HepG2 (cell line): ENCODE data around the gene TDRD9. TPM values are rescaled to one million over a fixed set of nuclear protein-coding genes. Genes with fewer than 3 reads are reported as not detected.

Source experiments
- ATAC-seq: fragments of 200-7000 bp; cut with Tn5 transposase; 3 replicates; pipeline ENCODE4 v1.9.1; 2020; ENCODE audit warnings: mild to moderate bottlenecking, moderate library complexity
- BruUV-seq: library from RNA; stranded (reverse); fragments of 400-500 nt; replicated peaks from 2 replicates; lab custom pipeline; 2021; lab: Mats Ljungman, UMichigan
- CTCF ChIA-PET: fragments of 300-600 bp; formaldehyde crosslinking; extraction: SDS; loops from one replicate; lab custom pipeline; 2021; ENCODE audit warnings: low total read pairs, inconsistent platforms, low intra/inter-chr PET ratio; lab: Yijun Ruan, JAX
- POLR2A ChIA-PET: fragments of 350-600 bp; sonication (Branson Sonifier 250); formaldehyde crosslinking; loops from one replicate; lab custom pipeline; 2020; ENCODE audit warnings: antibody characterized with exemption, inconsistent platforms; lab: Yijun Ruan, JAX
- DNase-seq: peaks from one replicate; pipeline ENCODE4 v3.0.0-alpha.2; 2015; ENCODE audit warnings: low spot score
- FAIRE-seq: peaks from 3 replicates; lab custom pipeline; 2011; peaks lifted over from hg19 to GRCh38; lab: Jason Lieb, UNC
- H2AFZ ChIP-seq: one replicate; pipeline ENCODE4 v1.6.1; 2011; ENCODE audit warnings: low read length, inconsistent platforms
- H3K27ac ChIP-seq: fragments of 300-600 bp; 3 replicates; pipeline ENCODE4 v1.8.0; 2011; ENCODE audit warnings: mixed run types, mild to moderate bottlenecking, mixed read lengths, low read length, inconsistent platforms; ENCODE audit not compliant: insufficient read depth; ENCODE audit errors: extremely low read length
- H3K27me3 ChIP-seq, 2 experiments: fragments of 200-600 bp in 1 of 2; 2 replicates in 1 of 2; 3 replicates in 1 of 2; pipeline versions ENCODE4 v1.6.0 to v1.8.0; 2011; ENCODE audit warnings: low read length in 2 of 2, mild to moderate bottlenecking in 2 of 2, moderate library complexity in 2 of 2, inconsistent platforms in 1 of 2; ENCODE audit not compliant: insufficient read depth in 2 of 2, control insufficient read depth in 1 of 2
- H3K36me3 ChIP-seq, 2 experiments: fragments of 200-600 bp in 1 of 2; replicated peaks in 1 of 2; 2 replicates in 1 of 2; 3 replicates in 1 of 2; pipeline versions ENCODE4 v1.5.1 to v1.8.0; 2011; ENCODE audit warnings: low read length in 2 of 2, inconsistent platforms in 1 of 2; ENCODE audit not compliant: insufficient read depth in 2 of 2, control insufficient read depth in 1 of 2
- H3K4me1 ChIP-seq: 2 replicates; pipeline ENCODE4 v1.5.1; 2012; ENCODE audit warnings: low read length, inconsistent platforms; ENCODE audit not compliant: insufficient read depth
- H3K4me2 ChIP-seq: 2 replicates; pipeline ENCODE4 v1.6.0; 2011; ENCODE audit warnings: low read depth, low read length, inconsistent platforms
- H3K4me3 ChIP-seq, 3 experiments: fragments of 200-600 bp in 1 of 3; sonication (generic), shearing (Covaris generic) in 1 of 3; replicated peaks in 1 of 3; 2 replicates each; pipeline ENCODE4 v1.5.1; 2011 to 2016; ENCODE audit warnings: low read length in 3 of 3, inconsistent platforms in 2 of 3, low read depth in 2 of 3, mild to moderate bottlenecking in 2 of 3, control low read depth in 1 of 3, mixed read lengths in 1 of 3; ENCODE audit not compliant: insufficient read depth in 1 of 3
- H3K79me2 ChIP-seq: one replicate; pipeline ENCODE4 v1.6.1; 2011; ENCODE audit warnings: low read length, inconsistent platforms; ENCODE audit not compliant: insufficient read depth
- H3K9ac ChIP-seq: 2 replicates; pipeline ENCODE4 v1.6.0; 2011; ENCODE audit warnings: mild to moderate bottlenecking, low read depth, low read length, inconsistent platforms; ENCODE audit not compliant: insufficient read depth
- H3K9me3 ChIP-seq: 2 replicates; pipeline ENCODE4 v1.5.1; 2012; ENCODE audit warnings: mild to moderate bottlenecking, low read length
- H4K20me1 ChIP-seq: 2 replicates; pipeline ENCODE4 v1.6.0; 2011; ENCODE audit warnings: inconsistent platforms, mild to moderate bottlenecking, low read length, moderate library complexity; ENCODE audit not compliant: insufficient read depth
- ATF7-NPFF ChIP-seq: sonication (generic); formaldehyde crosslinking; IDR thresholded peaks from 2 replicates; pipeline ENCODE4 v1.8.1; 2023; ENCODE audit warnings: mild to moderate bottlenecking, low read depth, missing genetic modification reagents, moderate library complexity
- CAMTA2 ChIP-seq: sonication (generic); formaldehyde crosslinking; IDR thresholded peaks from 2 replicates; pipeline ENCODE4 v1.4.0; 2020; ENCODE audit warnings: mild to moderate bottlenecking, missing genetic modification reagents, borderline replicate concordance
- FOXO1 ChIP-seq: sonication (generic); formaldehyde crosslinking; IDR thresholded peaks from 2 replicates; pipeline ENCODE4 v1.4.0; 2020; ENCODE audit warnings: missing genetic modification reagents
- HMG20A ChIP-seq: IDR thresholded peaks from 2 replicates; pipeline ENCODE4 v1.6.1; 2016; ENCODE audit warnings: borderline replicate concordance
- KDM4B ChIP-seq: sonication (generic); formaldehyde crosslinking; IDR thresholded peaks from 2 replicates; pipeline ENCODE4 v1.4.0; 2020; ENCODE audit warnings: missing genetic modification reagents
- NBN ChIP-seq: fragments of 450-650 bp; conservative IDR thresholded peaks from 2 replicates; pipeline ENCODE4 v1.6.1; 2017
- NFE2L2 ChIP-seq: fragments of 150-350 bp; IDR thresholded peaks from 2 replicates; pipeline ENCODE4 v1.6.1; 2014; ENCODE audit warnings: low read length
- NR1H2 ChIP-seq: sonication (generic); formaldehyde crosslinking; IDR thresholded peaks from 2 replicates; pipeline ENCODE4 v1.8.1; 2022; ENCODE audit warnings: low read depth, missing genetic modification reagents, borderline replicate concordance
- NR2F1 ChIP-seq, 2 experiments: fragments of 450-650 bp in 1 of 2; formaldehyde crosslinking in 1 of 2; IDR thresholded peaks; 2 replicates each; pipeline versions ENCODE4 v1.5.0 to v1.6.1; 2016 to 2020; ENCODE audit warnings: mild to moderate bottlenecking in 1 of 2, missing compliant biosample characterization in 1 of 2, missing genetic modification reagents in 1 of 2, moderate library complexity in 1 of 2
- PRPF4 ChIP-seq: fragments of 200-400 bp; formaldehyde crosslinking; IDR thresholded peaks from 2 replicates; pipeline ENCODE4 v1.6.1; 2016; ENCODE audit warnings: low read length, low read depth; ENCODE audit not compliant: poor library complexity, severe bottlenecking
- RFX5 ChIP-seq: IDR thresholded peaks from 2 replicates; pipeline ENCODE4 v1.6.1; 2011; ENCODE audit warnings: low read depth, low read length, improper control_type of control experiment
- SNAPC4 ChIP-seq: sonication (generic); formaldehyde crosslinking; IDR thresholded peaks from 2 replicates; pipeline ENCODE4 v1.4.0; 2020; ENCODE audit warnings: mild to moderate bottlenecking, missing genetic modification reagents
- SRSF4 ChIP-seq: fragments of 200-400 bp; formaldehyde crosslinking; IDR thresholded peaks from one replicate; pipeline ENCODE4 v1.6.1; 2018; ENCODE audit warnings: mild to moderate bottlenecking, low read depth, low read length, moderate library complexity; ENCODE audit not compliant: poor library complexity, severe bottlenecking
- STAT5B ChIP-seq: sonication (generic); formaldehyde crosslinking; IDR thresholded peaks from 2 replicates; pipeline ENCODE4 v1.4.0; 2020; ENCODE audit warnings: missing genetic modification reagents
- TCF7 ChIP-seq: sonication (generic); IDR thresholded peaks from 2 replicates; pipeline ENCODE4 v1.6.1; 2016; ENCODE audit warnings: antibody characterized with exemption, low read depth
- ZNF33A ChIP-seq: sonication (generic); formaldehyde crosslinking; IDR thresholded peaks from 2 replicates; pipeline ENCODE4 v1.5.1; 2020; ENCODE audit warnings: missing genetic modification reagents, mild to moderate bottlenecking, moderate library complexity, borderline replicate concordance
- ZNF354B ChIP-seq: sonication (generic); formaldehyde crosslinking; IDR thresholded peaks from 2 replicates; pipeline ENCODE4 v1.8.0; 2022; ENCODE audit warnings: mild to moderate bottlenecking, missing genetic modification reagents
- ZNF883 ChIP-seq: sonication (generic); formaldehyde crosslinking; IDR thresholded peaks from 2 replicates; pipeline ENCODE4 v1.5.1; 2020; ENCODE audit warnings: mild to moderate bottlenecking, missing genetic modification reagents; ENCODE audit errors: not compliant biosample characterization
- ZSCAN30 ChIP-seq: sonication (generic); formaldehyde crosslinking; IDR thresholded peaks from 2 replicates; pipeline ENCODE4 v1.5.0; 2020; ENCODE audit warnings: mild to moderate bottlenecking, missing genetic modification reagents
- WGBS: methylation state at CpG from one replicate; pipeline ENCODE4 v1.1.6; 2017; ENCODE audit warnings: low lambda C conversion rate; 5-methylcytosine and 5-hydroxymethylcytosine counted together
- in situ Hi-C: cut with HindIII; loops from 2 replicates; pipeline ENCODE4 v1.10.0; 2017; ENCODE audit warnings: low pct_unique_long_range_greater_than_20kb; ENCODE audit not compliant: extremely low pct_ligation_motif_present
- intact Hi-C: fragments of 100-400 bp; cut with micrococcal nuclease; formaldehyde crosslinking; loops from one replicate; pipeline ENCODE4 v1.10.0; 2022; ENCODE audit not compliant: unreplicated experiment
- polyA plus RNA-seq, 8 experiments: library from polyadenylated mRNA; depleted of rRNA in 3 of 8; stranded (reverse) in 7 of 8; unstranded in 1 of 8; fragments of >200 nt; fragmentation: Illumina TruSeq in 4 of 8; extraction: Trizol in 4 of 8; gene quantifications; 2 replicates each; pipeline versions ENCODE4 v1.2.1 to v1.2.3, GENCODE V29; 2011 to 2016; ENCODE audit warnings: low read depth in 4 of 8, missing spikeins in 1 of 8, mixed read lengths in 1 of 8; ENCODE audit not compliant: insufficient read depth in 1 of 8
- total RNA-seq, 5 experiments: library from RNA; depleted of rRNA; stranded (reverse); fragments of >200 nt; fragmentation: Illumina TruSeq; extraction: Trizol; gene quantifications; 2 replicates each; pipeline ENCODE4 v1.2.3, GENCODE V29; 2016; ENCODE audit warnings: low read depth in 1 of 5
- TF ChIP-seq, protein P1 (sequence below): fragments of 450-650 bp; IDR thresholded peaks from 2 replicates; pipeline ENCODE4 v1.6.1; 2017

The TDRD9 gene
- total and polyA plus RNA-seq, 2 of the 13 experiments (the other 11 are each of a cell fraction or from before 2014, with no cell fraction given): not detected

GRCh38 chr14:104091061-104091926, 163.0 kb downstream of the TDRD9 start:
- no peaks in the 10 kb centered on the region for H3K9me3 ChIP-seq
- intact Hi-C loops: no loop called here
- no peak for ATAC-seq
- BruUV-seq: no TSS peak
- H4K20me1 ChIP-seq: no peaks in the 10 kb centered on the region; the same call in 1 of the 2 replicates
- POLR2A ChIA-PET: no interaction called here
- H3K27me3 ChIP-seq: peaks cover 3 to 23% of the 10 kb centered on the region in 2 experiments
- no peak overlapping the region for H3K4me3 ChIP-seq
- H2AFZ ChIP-seq: no peak overlapping the region
- TF ChIP-seq NBN (no peak), NR1H2 (CRISPR knock-in tag) (no peak), ZSCAN30 (CRISPR knock-in tag) (no peak), RFX5 (no peak), ATF7-NPFF (CRISPR knock-in tag) (no peak), TCF7 (no peak), SRSF4 (no peak), SNAPC4 (CRISPR knock-in tag) (no peak), ZNF883 (CRISPR knock-in tag) (no peak), KDM4B (no peak), CAMTA2 (CRISPR knock-in tag) (no peak), NFE2L2 (no peak), NR2F1 (CRISPR knock-in tag; IDR thresholded peaks at IDR 0.05) (no peak), ZNF354B (CRISPR knock-in tag) (no peak), ZNF33A (CRISPR knock-in tag) (no peak), FOXO1 (CRISPR knock-in tag) (no peak), PRPF4 (no peak), STAT5B (CRISPR knock-in tag) (no peak), HMG20A (CRISPR knock-in tag) (no peak)
- TF ChIP-seq, protein P1, sequence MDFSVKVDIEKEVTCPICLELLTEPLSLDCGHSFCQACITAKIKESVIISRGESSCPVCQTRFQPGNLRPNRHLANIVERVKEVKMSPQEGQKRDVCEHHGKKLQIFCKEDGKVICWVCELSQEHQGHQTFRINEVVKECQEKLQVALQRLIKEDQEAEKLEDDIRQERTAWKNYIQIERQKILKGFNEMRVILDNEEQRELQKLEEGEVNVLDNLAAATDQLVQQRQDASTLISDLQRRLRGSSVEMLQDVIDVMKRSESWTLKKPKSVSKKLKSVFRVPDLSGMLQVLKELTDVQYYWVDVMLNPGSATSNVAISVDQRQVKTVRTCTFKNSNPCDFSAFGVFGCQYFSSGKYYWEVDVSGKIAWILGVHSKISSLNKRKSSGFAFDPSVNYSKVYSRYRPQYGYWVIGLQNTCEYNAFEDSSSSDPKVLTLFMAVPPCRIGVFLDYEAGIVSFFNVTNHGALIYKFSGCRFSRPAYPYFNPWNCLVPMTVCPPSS: no peak
- TF ChIP-seq, all 625 proteins: peak for 0
- FAIRE-seq: no peak
- 45% methylated on average over 12 of the region's 26 CpGs for whole genome bisulfite sequencing
- Histone ChIP-seq H3K9ac (no peak overlapping the region), H3K36me3 (no peaks in the 10 kb centered on the region), H3K4me2 (no peak overlapping the region), H3K27ac (no peak overlapping the region), H3K4me1 (peaks cover 24% of the 10 kb centered on the region), H3K79me2 (no peaks in the 10 kb centered on the region)
- CTCF ChIA-PET: no interaction called here
- DNase-seq: no peak
- in situ Hi-C loops: no loop called here
